AG09319 (cell line): ENCODE measurements around the gene IL17C.

ENCODE experiments used
- DNase-seq: peaks from one replicate; pipeline ENCODE4 v3.0.0-alpha.2; 2010; ENCODE audit warnings: low read depth; ENCODE audit errors: extremely low read depth
- TF ChIP-seq, protein P1 (sequence below): IDR thresholded peaks from 2 replicates; pipeline ENCODE4 v1.5.1; 2011; ENCODE audit warnings: low read depth, mild to moderate bottlenecking, inconsistent platforms, low read length, moderate library complexity

IL17C gene

GRCh38 chr16:88676502-88677242 lies 38.3 kb downstream of the IL17C start:
- TF ChIP-seq, protein P1, sequence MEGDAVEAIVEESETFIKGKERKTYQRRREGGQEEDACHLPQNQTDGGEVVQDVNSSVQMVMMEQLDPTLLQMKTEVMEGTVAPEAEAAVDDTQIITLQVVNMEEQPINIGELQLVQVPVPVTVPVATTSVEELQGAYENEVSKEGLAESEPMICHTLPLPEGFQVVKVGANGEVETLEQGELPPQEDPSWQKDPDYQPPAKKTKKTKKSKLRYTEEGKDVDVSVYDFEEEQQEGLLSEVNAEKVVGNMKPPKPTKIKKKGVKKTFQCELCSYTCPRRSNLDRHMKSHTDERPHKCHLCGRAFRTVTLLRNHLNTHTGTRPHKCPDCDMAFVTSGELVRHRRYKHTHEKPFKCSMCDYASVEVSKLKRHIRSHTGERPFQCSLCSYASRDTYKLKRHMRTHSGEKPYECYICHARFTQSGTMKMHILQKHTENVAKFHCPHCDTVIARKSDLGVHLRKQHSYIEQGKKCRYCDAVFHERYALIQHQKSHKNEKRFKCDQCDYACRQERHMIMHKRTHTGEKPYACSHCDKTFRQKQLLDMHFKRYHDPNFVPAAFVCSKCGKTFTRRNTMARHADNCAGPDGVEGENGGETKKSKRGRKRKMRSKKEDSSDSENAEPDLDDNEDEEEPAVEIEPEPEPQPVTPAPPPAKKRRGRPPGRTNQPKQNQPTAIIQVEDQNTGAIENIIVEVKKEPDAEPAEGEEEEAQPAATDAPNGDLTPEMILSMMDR, result no peak
- DNase-seq, result no peak

DNA sequence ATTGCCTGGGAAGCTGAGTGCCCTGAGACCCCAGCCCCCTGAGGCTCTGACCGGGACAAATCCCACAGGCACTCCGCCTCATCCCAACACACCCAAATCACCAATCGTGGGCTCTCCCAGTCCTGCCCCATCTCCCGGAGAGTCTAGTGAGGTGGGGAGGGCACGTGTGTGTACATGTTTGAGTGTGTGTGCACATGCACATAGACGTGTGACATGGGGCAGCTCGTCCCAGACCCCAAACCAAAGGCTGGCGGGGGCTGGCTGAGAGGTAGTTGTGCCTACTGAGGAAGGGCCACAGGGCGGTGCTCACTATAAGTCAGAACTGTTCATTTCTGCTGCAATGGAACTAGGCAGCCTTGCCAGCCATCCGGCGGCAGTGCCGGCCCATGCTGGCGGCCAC lies 39.3 kb downstream of the IL17C start:
- TF ChIP-seq, protein P1, result no peak
- DNase-seq, result no peak

GRCh38 chr16:88678224-88678979 lies 40.0 kb downstream of the IL17C start:
- TF ChIP-seq, protein P1, result no peak
- DNase-seq, result no peak

GRCh38 chr16:88680554-88681083 lies 42.2 kb downstream of the IL17C start:
- DNase-seq, result no peak
- TF ChIP-seq, protein P1, result no peak

GRCh38 chr16:88681084-88681680 lies 42.8 kb downstream of the IL17C start:
- TF ChIP-seq, protein P1, result no peak; the same call in 1 of the 2 replicates
- DNase-seq, result no peak

- TF ChIP-seq, protein P1, result no peak
- no peak for DNase-seq
Observed at GRCh38 chr16:88681709-88682451, 43.5 kb downstream of the IL17C start.
